ENCODE results near the gene NRAP.

Gene NRAP

DNA sequence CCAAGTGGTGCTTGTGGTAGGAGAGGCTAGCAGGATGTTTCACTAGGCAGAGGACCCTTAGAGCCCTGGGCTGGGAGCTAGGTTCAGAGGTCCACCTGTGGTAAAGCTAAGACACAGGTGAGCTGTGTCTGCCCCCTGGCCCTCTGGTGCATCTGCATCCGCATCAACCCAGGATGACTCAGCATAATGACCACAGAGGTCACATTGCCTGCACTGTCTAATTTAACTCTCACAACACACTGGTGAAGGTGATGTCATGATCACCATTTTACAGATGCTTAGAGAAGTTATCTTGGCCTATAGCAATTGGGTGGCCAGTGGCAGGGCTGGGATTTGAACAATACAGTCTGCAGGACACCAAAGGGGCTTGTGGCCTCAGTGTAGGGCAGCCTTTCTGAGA is 77.9 kb downstream of the NRAP start:
- H3K23ac ChIP-seq (ENCODE audit: low read length in 2 of 2) = no peak overlapping the region
- peaks cover 44 to 56% of the 10 kb centered on the region in 2 experiments for H3K27me3 ChIP-seq (ENCODE audit: control insufficient read depth in 1 of 2, insufficient read depth in 1 of 2, low read length in 2 of 2)
- H3K4me2 ChIP-seq (ENCODE audit: low read length, poor library complexity, severe bottlenecking) = no peak overlapping the region
- no peak overlapping the region for H2AK5ac ChIP-seq (ENCODE audit: low read length, severe bottlenecking)
- no peak overlapping the region for H2BK12ac ChIP-seq (ENCODE audit: low read length in 2 of 2)
- no peak overlapping the region for H2BK5ac ChIP-seq (ENCODE audit: low read depth, low read length, poor library complexity, severe bottlenecking)
- no peak overlapping the region for H2AFZ ChIP-seq (ENCODE audit: low read depth, low read length)
- H3K9ac ChIP-seq (ENCODE audit: low read length) = no peak overlapping the region
- no peak overlapping the region for H2BK120ac ChIP-seq (ENCODE audit: low read depth, low read length)
- H3K79me1 ChIP-seq (replicated peaks; ENCODE audit: low read length, poor library complexity, severe bottlenecking) = no peaks in the 10 kb centered on the region
- H3K36me3 ChIP-seq (ENCODE audit: control insufficient read depth in 1 of 2, insufficient read depth in 2 of 2, low read depth in 1 of 2, low read length in 2 of 2) = no peaks in the 10 kb centered on the region
- no peak overlapping the region for H4K91ac ChIP-seq (ENCODE audit: low read length)
- H3K4ac ChIP-seq (ENCODE audit: low read depth in 1 of 2, low read length in 2 of 2) = no peak overlapping the region
- no peak for DNase-seq
- peaks cover 2% of the 10 kb centered on the region for H3K4me1 ChIP-seq (ENCODE audit: control insufficient read depth, insufficient read depth, low read depth, low read length)
- H4K8ac ChIP-seq (ENCODE audit: low read length) = no peak overlapping the region
- H2BK15ac ChIP-seq (ENCODE audit: low read depth, poor library complexity, severe bottlenecking) = no peak overlapping the region
- H3K9me3 ChIP-seq (ENCODE audit: control insufficient read depth, low read length) = no peaks in the 10 kb centered on the region
- no peak overlapping the region for H3K4me3 ChIP-seq (ENCODE audit: insufficient read depth in 1 of 2, low read depth in 1 of 2, low read length in 2 of 2)
- WGBS = 43% methylated on average over 1 of the region's 1 CpG
- H3K18ac ChIP-seq (ENCODE audit: low read depth in 1 of 2, low read length in 2 of 2) = no peak overlapping the region
- H3K14ac ChIP-seq (ENCODE audit: low read length in 2 of 2) = no peak overlapping the region
- no peak overlapping the region for H3K27ac ChIP-seq (ENCODE audit: low read length, poor library complexity, severe bottlenecking)

GRCh38 chr10:113583571-113583970 is 80.3 kb downstream of the NRAP start:
- WGBS = 45% methylated on average over 2 of the region's 3 CpGs
- no peak overlapping the region for H3K23ac ChIP-seq (ENCODE audit: low read length in 2 of 2)
- no peak overlapping the region for H2AK5ac ChIP-seq (ENCODE audit: low read length, severe bottlenecking)
- H3K9me3 ChIP-seq (ENCODE audit: control insufficient read depth, low read length) = no peaks in the 10 kb centered on the region
- H4K8ac ChIP-seq (ENCODE audit: low read length) = no peak overlapping the region
- H3K36me3 ChIP-seq (ENCODE audit: control insufficient read depth in 1 of 2, insufficient read depth in 2 of 2, low read depth in 1 of 2, low read length in 2 of 2) = no peaks in the 10 kb centered on the region
- DNase-seq = no peak
- no peak overlapping the region for H2BK15ac ChIP-seq (ENCODE audit: low read depth, poor library complexity, severe bottlenecking)
- no peak overlapping the region for H2BK120ac ChIP-seq (ENCODE audit: low read depth, low read length)
- H2BK5ac ChIP-seq (ENCODE audit: low read depth, low read length, poor library complexity, severe bottlenecking) = no peak overlapping the region
- H3K4me1 ChIP-seq (ENCODE audit: control insufficient read depth, insufficient read depth, low read depth, low read length) = peaks cover 2% of the 10 kb centered on the region
- H2BK12ac ChIP-seq (ENCODE audit: low read length in 2 of 2) = no peak overlapping the region
- H3K9ac ChIP-seq (ENCODE audit: low read length) = no peak overlapping the region
- no peak overlapping the region for H3K4me2 ChIP-seq (ENCODE audit: low read length, poor library complexity, severe bottlenecking)
- H3K27me3 ChIP-seq (ENCODE audit: control insufficient read depth in 1 of 2, insufficient read depth in 1 of 2, low read length in 2 of 2) = peaks cover 37 to 52% of the 10 kb centered on the region in 2 experiments
- H3K18ac ChIP-seq (ENCODE audit: low read depth in 1 of 2, low read length in 2 of 2) = no peak overlapping the region
- H3K4me3 ChIP-seq (ENCODE audit: insufficient read depth in 1 of 2, low read depth in 1 of 2, low read length in 2 of 2) = no peak overlapping the region
- no peak overlapping the region for H3K4ac ChIP-seq (ENCODE audit: low read depth in 1 of 2, low read length in 2 of 2)
- no peak overlapping the region for H3K27ac ChIP-seq (ENCODE audit: low read length, poor library complexity, severe bottlenecking)
- H3K79me1 ChIP-seq (replicated peaks; ENCODE audit: low read length, poor library complexity, severe bottlenecking) = no peaks in the 10 kb centered on the region
- H4K91ac ChIP-seq (ENCODE audit: low read length) = no peak overlapping the region
- no peak overlapping the region for H3K14ac ChIP-seq (ENCODE audit: low read length in 2 of 2)
- H2AFZ ChIP-seq (ENCODE audit: low read depth, low read length) = no peak overlapping the region

GRCh38 chr10:113581092-113581491 is 82.7 kb downstream of the NRAP start:
- Histone ChIP-seq H4K91ac (ENCODE audit: low read length) (no peak overlapping the region), H2BK15ac (ENCODE audit: low read depth, poor library complexity, severe bottlenecking) (no peak overlapping the region), H2AK5ac (ENCODE audit: low read length, severe bottlenecking) (no peak overlapping the region), H2BK5ac (ENCODE audit: low read depth, low read length, poor library complexity, severe bottlenecking) (no peak overlapping the region), H3K9ac (ENCODE audit: low read length) (no peak overlapping the region), H3K4me2 (ENCODE audit: low read length, poor library complexity, severe bottlenecking) (no peak overlapping the region), H3K14ac (ENCODE audit: low read length in 2 of 2) (no peak overlapping the region), H3K27me3 (ENCODE audit: control insufficient read depth in 1 of 2, insufficient read depth in 1 of 2, low read length in 2 of 2) (peaks cover 37 to 59% of the 10 kb centered on the region in 2 experiments), H3K23ac (ENCODE audit: low read length in 2 of 2) (no peak overlapping the region), H2BK12ac (ENCODE audit: low read length in 2 of 2) (no peak overlapping the region), H3K4ac (ENCODE audit: low read depth in 1 of 2, low read length in 2 of 2) (no peak overlapping the region), H2AFZ (ENCODE audit: low read depth, low read length) (no peak overlapping the region), H2BK120ac (ENCODE audit: low read depth, low read length) (no peak overlapping the region), H4K8ac (ENCODE audit: low read length) (no peak overlapping the region), H3K36me3 (ENCODE audit: control insufficient read depth in 1 of 2, insufficient read depth in 2 of 2, low read depth in 1 of 2, low read length in 2 of 2) (no peaks in the 10 kb centered on the region), H3K79me1 (replicated peaks; ENCODE audit: low read length, poor library complexity, severe bottlenecking) (no peaks in the 10 kb centered on the region), H3K18ac (ENCODE audit: low read depth in 1 of 2, low read length in 2 of 2) (no peak overlapping the region), H3K4me1 (ENCODE audit: control insufficient read depth, insufficient read depth, low read depth, low read length) (peaks cover 2% of the 10 kb centered on the region), H3K27ac (ENCODE audit: low read length, poor library complexity, severe bottlenecking) (no peak overlapping the region), H3K4me3 (ENCODE audit: insufficient read depth in 1 of 2, low read depth in 1 of 2, low read length in 2 of 2) (no peak overlapping the region), H3K9me3 (ENCODE audit: control insufficient read depth, low read length) (no peaks in the 10 kb centered on the region)
- DNase-seq = no peak
- 70% methylated on average over 1 of the region's 1 CpG for WGBS

DNA sequence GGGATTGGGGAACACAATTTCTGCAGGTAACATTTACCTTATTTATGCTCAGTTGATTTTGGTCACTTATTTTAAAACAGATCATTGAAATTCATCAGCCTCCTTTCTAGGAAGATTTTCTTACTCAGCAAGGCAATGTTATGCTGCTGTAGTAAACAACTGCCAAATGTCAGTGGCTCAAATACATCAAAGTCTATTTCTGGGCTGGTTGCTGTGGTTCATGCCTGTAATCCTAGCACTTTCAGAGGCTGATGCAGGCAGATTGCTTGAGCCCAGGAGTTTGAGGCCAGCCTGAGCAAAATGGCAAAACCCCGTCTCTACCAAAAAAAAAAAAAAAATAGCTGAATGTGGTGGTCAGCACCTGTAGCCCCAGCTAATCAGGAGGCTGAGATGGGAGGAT is 85.1 kb downstream of the NRAP start:
- Histone ChIP-seq H2BK120ac (ENCODE audit: low read depth, low read length) (no peak overlapping the region), H2BK12ac (ENCODE audit: low read length in 2 of 2) (no peak overlapping the region), H4K8ac (ENCODE audit: low read length) (no peak overlapping the region), H3K18ac (ENCODE audit: low read depth in 1 of 2, low read length in 2 of 2) (no peak overlapping the region), H4K91ac (ENCODE audit: low read length) (no peak overlapping the region), H2AK5ac (ENCODE audit: low read length, severe bottlenecking) (no peak overlapping the region), H2BK5ac (ENCODE audit: low read depth, low read length, poor library complexity, severe bottlenecking) (no peak overlapping the region), H3K27ac (ENCODE audit: low read length, poor library complexity, severe bottlenecking) (no peak overlapping the region), H3K9me3 (ENCODE audit: control insufficient read depth, low read length) (no peaks in the 10 kb centered on the region), H3K4ac (ENCODE audit: low read depth in 1 of 2, low read length in 2 of 2) (no peak overlapping the region), H3K4me3 (ENCODE audit: insufficient read depth in 1 of 2, low read depth in 1 of 2, low read length in 2 of 2) (no peak overlapping the region), H2AFZ (ENCODE audit: low read depth, low read length) (no peak overlapping the region), H3K4me1 (ENCODE audit: control insufficient read depth, insufficient read depth, low read depth, low read length) (no peaks in the 10 kb centered on the region), H3K4me2 (ENCODE audit: low read length, poor library complexity, severe bottlenecking) (no peak overlapping the region), H3K36me3 (ENCODE audit: control insufficient read depth in 1 of 2, insufficient read depth in 2 of 2, low read depth in 1 of 2, low read length in 2 of 2) (no peaks in the 10 kb centered on the region), H3K79me1 (replicated peaks; ENCODE audit: low read length, poor library complexity, severe bottlenecking) (no peaks in the 10 kb centered on the region), H3K9ac (ENCODE audit: low read length) (no peak overlapping the region), H3K27me3 (ENCODE audit: control insufficient read depth in 1 of 2, insufficient read depth in 1 of 2, low read length in 2 of 2) (peaks cover 27 to 65% of the 10 kb centered on the region in 2 experiments), H3K23ac (ENCODE audit: low read length in 2 of 2) (no peak overlapping the region), H2BK15ac (ENCODE audit: low read depth, poor library complexity, severe bottlenecking) (no peak overlapping the region), H3K14ac (ENCODE audit: low read length in 2 of 2) (no peak overlapping the region)
- DNase-seq = no peak
- 89% methylated on average over 1 of the region's 1 CpG for WGBS
